MM.1S (cell line): Measurements from ENCODE around the gene EXOC4.

Experiments used
- EZH2 ChIP-seq: fragments of 300-600 bp; sonication (generic); optimal IDR thresholded peaks from 2 replicates; pipeline ENCODE3; 2017; ENCODE audit warnings: low read depth, mild to moderate bottlenecking, antibody characterized with exemption, low read length, mixed read lengths
- TF ChIP-seq, protein P1 (sequence below): fragments of 300-600 bp; sonication (generic); IDR thresholded peaks from 2 replicates; pipeline ENCODE4 v1.5.1; 2016; ENCODE audit warnings: antibody characterized with exemption, low read length, mixed read lengths

DNA sequence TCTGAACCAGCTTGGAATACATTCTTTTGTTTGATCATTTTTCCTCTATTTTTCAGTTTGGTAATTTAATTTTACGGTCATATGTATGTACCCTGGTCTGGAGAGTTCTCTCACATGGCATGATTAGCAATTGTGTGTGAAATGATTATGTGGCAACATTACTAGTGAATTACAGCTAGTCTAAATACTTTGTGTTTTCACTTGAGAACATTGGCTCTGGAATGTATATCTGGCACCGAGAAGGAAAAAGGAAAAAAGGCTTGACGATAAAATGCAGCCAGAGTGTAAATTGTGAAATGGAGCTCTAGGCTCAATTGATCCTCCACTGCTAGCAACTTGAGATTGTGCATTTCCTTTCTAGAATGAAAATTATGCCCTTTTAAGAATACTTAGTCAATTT is 397.2 kb downstream of the EXOC4 start:
- TF ChIP-seq, protein P1, sequence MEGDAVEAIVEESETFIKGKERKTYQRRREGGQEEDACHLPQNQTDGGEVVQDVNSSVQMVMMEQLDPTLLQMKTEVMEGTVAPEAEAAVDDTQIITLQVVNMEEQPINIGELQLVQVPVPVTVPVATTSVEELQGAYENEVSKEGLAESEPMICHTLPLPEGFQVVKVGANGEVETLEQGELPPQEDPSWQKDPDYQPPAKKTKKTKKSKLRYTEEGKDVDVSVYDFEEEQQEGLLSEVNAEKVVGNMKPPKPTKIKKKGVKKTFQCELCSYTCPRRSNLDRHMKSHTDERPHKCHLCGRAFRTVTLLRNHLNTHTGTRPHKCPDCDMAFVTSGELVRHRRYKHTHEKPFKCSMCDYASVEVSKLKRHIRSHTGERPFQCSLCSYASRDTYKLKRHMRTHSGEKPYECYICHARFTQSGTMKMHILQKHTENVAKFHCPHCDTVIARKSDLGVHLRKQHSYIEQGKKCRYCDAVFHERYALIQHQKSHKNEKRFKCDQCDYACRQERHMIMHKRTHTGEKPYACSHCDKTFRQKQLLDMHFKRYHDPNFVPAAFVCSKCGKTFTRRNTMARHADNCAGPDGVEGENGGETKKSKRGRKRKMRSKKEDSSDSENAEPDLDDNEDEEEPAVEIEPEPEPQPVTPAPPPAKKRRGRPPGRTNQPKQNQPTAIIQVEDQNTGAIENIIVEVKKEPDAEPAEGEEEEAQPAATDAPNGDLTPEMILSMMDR: no peak
- no peak for TF ChIP-seq EZH2
